ENCODE measurements around the gene TSPAN11.
"Not testable (repeated sequence)": the region's sequence is repeated elsewhere in the genome, so short reads cannot be mapped to it uniquely, and the experiment has no call there.

Gene TSPAN11

GRCh38 chr12:31019561-31019960 lies 93.0 kb downstream of the TSPAN11 start:
- no peak for DNase-seq (ENCODE audit: low read depth)

- DNase-seq (ENCODE audit: low read depth): no peak
Observed at GRCh38 chr12:31019976-31020375, 93.4 kb downstream of the TSPAN11 start.

- DNase-seq (ENCODE audit: low read depth): no peak
Observed at GRCh38 chr12:31020385-31021166, 94.0 kb downstream of the TSPAN11 start.

GRCh38 chr12:31021181-31021580 lies 94.6 kb downstream of the TSPAN11 start:
- no peak for DNase-seq (ENCODE audit: low read depth)

GRCh38 chr12:31021809-31022494 lies 95.4 kb downstream of the TSPAN11 start:
- DNase-seq (ENCODE audit: low read depth): no peak

GRCh38 chr12:31023271-31023724 lies 96.8 kb downstream of the TSPAN11 start:
- DNase-seq (ENCODE audit: low read depth): no peak

GRCh38 chr12:31026202-31026601 lies 99.7 kb downstream of the TSPAN11 start:
- no peak for DNase-seq (ENCODE audit: low read depth)

- DNase-seq (ENCODE audit: low read depth): not testable (repeated sequence)
Observed at GRCh38 chr12:31027006-31027405, 100.5 kb downstream of the TSPAN11 start.

GRCh38 chr12:31029468-31029867 lies 102.9 kb downstream of the TSPAN11 start:
- DNase-seq (ENCODE audit: low read depth): no peak

- no peak for DNase-seq (ENCODE audit: low read depth)
Observed at GRCh38 chr12:31029916-31030562, 103.5 kb downstream of the TSPAN11 start.

- DNase-seq (ENCODE audit: low read depth): no peak
Observed at GRCh38 chr12:31031951-31032335, 105.4 kb downstream of the TSPAN11 start.

- DNase-seq (ENCODE audit: low read depth): no peak
Observed at GRCh38 chr12:31033146-31033545, 106.6 kb downstream of the TSPAN11 start.

GRCh38 chr12:31033681-31034080 lies 107.1 kb downstream of the TSPAN11 start:
- no peak for DNase-seq (ENCODE audit: low read depth)

- DNase-seq (ENCODE audit: low read depth): no peak
Observed at GRCh38 chr12:31034372-31034771, 107.8 kb downstream of the TSPAN11 start.

- no peak for DNase-seq (ENCODE audit: low read depth)
Observed at GRCh38 chr12:31035226-31035625, 108.7 kb downstream of the TSPAN11 start.

- DNase-seq (ENCODE audit: low read depth): no peak
Observed at GRCh38 chr12:31035967-31036665, 109.6 kb downstream of the TSPAN11 start.

GRCh38 chr12:31037028-31037427 lies 110.5 kb downstream of the TSPAN11 start:
- DNase-seq (ENCODE audit: low read depth): no peak

- DNase-seq (ENCODE audit: low read depth): no peak
Observed at GRCh38 chr12:31037931-31038330, 111.4 kb downstream of the TSPAN11 start.

- no peak for DNase-seq (ENCODE audit: low read depth)
Observed at GRCh38 chr12:31041033-31041564, 114.6 kb downstream of the TSPAN11 start.
